Gastrocnemius medialis (tissue), 4 donors: ENCODE data around the gene HNRNPD.

ENCODE experiments used
- POLR2A ChIP-seq, 2 donors: fragments of 450-650 bp; IDR thresholded peaks; one replicate each; pipeline ENCODE4 v1.6.1; 2017; ENCODE audit warnings: antibody characterized with exemption in 2 of 2, mild to moderate bottlenecking in 2 of 2, moderate library complexity in 2 of 2
- TF ChIP-seq, protein P1 (sequence below), 5 experiments: fragments of 450-650 bp in 3 of 5; fragments of 200-600 bp in 2 of 5; sonication (generic) in 2 of 5; IDR thresholded peaks in 4 of 5; conservative IDR thresholded peaks in 1 of 5; 1 replicate in 4 of 5; 2 replicates in 1 of 5; pipeline ENCODE4 v1.5.1; 2016 to 2019; ENCODE audit warnings: antibody characterized with exemption in 5 of 5, mild to moderate bottlenecking in 3 of 5, moderate library complexity in 3 of 5

GRCh38 chr4:82373486-82373815, 340 bp downstream of the HNRNPD start:
- TF ChIP-seq, protein P1, sequence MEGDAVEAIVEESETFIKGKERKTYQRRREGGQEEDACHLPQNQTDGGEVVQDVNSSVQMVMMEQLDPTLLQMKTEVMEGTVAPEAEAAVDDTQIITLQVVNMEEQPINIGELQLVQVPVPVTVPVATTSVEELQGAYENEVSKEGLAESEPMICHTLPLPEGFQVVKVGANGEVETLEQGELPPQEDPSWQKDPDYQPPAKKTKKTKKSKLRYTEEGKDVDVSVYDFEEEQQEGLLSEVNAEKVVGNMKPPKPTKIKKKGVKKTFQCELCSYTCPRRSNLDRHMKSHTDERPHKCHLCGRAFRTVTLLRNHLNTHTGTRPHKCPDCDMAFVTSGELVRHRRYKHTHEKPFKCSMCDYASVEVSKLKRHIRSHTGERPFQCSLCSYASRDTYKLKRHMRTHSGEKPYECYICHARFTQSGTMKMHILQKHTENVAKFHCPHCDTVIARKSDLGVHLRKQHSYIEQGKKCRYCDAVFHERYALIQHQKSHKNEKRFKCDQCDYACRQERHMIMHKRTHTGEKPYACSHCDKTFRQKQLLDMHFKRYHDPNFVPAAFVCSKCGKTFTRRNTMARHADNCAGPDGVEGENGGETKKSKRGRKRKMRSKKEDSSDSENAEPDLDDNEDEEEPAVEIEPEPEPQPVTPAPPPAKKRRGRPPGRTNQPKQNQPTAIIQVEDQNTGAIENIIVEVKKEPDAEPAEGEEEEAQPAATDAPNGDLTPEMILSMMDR (IDR thresholded peaks at IDR 0.05 in 4 of 5, conservative IDR thresholded peaks at IDR 0.05 in 1 of 5): peak in 1 of 5 experiments; percentile 10
- TF ChIP-seq POLR2A (IDR thresholded peaks at IDR 0.05): no peak
